GM18520 (cell line): ENCODE data around the gene KCNQ1.

Experiments used
- ATAC-seq: cut with Tn5 transposase; IDR thresholded peaks from one replicate; pipeline ENCODE4 v1.9.1; 2021; ENCODE audit not compliant: unreplicated experiment

Gene KCNQ1

DNA sequence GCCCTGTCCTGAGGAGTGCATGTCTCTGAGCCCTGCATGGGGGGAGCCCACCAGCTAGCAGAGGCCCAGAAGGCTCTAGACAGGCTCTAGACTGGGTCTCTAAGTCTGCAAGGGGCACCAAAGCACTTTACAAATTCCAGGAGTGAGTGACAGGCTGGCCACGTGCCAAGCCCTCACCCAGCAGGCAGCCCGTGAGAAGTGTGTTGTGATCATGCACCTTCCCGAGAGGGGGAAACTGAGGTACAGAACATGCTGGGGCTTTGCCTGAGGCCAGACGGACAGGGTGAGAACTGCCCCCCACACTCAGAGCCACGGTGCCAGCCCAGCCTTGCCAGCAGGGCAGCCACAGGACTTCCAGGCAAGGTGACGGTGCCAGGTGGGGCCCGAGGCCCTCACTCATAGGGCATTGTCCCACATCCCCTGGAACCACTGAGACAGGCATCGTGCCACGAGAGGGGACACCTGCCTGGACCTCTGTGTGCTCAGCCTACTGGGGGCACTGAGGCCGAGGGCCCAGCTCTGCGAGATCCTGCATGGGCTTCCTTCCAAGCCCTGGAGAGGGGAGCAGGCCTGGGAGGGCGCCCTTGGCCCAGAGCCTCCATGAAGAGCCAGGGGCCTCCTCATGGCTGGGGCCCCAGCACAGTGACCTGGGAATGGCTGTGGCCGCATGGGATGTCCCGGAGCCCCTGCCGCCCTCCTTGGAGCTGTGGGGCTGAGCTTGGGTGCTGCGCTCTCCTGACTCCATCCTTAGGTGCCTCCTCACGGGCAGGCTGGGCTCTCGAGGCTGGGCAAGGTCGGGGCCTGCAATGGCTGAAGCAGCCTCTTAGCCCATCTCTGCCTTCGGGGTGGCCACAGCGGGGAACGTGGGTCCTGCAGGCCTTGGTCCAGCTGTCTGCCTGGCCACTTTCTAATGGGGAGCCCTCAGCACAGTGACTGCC lies 133.5 kb downstream of the KCNQ1 start:
- no peak for ATAC-seq

DNA sequence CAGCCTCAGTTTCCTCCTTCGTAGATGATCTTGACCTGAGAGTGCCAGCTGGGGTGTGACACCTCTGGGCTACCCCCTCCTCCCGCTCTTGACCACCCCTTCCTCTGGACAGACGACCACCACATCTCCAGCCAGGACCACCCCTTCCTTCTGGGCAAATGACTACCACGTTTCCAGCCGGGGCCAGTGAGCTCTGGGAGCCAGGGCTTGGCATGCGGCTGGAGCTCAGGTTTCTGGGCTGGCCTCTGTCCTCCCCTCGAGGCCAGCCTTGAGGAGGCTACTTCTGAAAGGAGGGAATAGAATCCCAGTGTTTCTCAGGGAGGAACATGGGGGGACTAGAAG lies 134.1 kb downstream of the KCNQ1 start:
- no peak for ATAC-seq

DNA sequence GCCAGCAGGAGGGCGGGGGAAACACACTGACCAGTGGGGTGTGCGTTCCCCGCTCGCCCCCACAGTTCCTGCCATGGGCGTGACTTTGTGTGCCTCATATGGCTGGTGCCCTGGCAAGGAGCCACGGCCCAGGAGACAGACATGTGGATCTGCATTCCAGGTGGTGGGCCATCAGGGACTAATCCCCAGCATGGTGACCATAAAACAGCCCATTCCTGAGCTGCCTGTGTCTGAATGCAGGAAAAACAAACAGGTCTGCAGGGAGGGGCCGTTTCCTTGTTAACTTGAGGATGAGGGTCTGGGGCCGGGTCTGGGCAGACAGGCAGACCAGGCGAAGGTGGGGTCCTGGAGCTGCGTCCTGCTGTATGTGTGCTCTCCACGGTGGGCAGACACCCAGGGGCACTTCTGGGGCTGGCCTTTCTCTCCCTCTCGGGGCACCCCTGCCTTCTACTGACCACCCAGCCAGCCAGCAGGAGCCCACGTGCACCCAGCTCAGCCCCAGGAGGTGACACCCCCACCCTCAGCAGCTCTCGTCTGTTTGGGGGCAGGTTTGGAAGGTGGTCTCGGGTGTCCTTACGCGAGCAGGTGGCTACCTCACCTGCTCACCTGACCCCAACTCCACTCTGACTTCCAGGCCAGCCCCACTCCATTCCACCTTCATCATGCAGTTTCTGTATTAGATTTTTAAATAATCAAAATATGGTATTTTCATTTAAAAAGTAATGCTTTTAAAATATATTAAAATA lies 134.7 kb downstream of the KCNQ1 start:
- ATAC-seq = no peak

DNA sequence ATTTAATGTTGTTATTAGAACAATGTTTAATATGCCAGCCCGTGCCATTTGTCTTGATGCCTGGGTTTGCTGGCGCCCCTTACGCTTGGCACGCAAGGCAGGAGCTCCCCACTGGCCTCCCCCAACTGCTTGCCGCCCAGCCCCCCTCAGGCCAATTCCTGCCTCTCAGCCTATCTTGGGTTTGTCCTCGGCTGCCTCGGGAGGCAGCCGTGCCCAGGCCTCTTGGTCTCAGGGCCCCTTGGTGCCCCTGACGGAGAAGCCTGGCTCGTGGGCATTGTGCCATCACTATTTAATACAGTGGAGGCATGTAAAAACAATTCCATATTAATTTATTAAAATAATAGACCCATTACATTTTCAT lies 135.2 kb downstream of the KCNQ1 start:
- ATAC-seq = no peak

DNA sequence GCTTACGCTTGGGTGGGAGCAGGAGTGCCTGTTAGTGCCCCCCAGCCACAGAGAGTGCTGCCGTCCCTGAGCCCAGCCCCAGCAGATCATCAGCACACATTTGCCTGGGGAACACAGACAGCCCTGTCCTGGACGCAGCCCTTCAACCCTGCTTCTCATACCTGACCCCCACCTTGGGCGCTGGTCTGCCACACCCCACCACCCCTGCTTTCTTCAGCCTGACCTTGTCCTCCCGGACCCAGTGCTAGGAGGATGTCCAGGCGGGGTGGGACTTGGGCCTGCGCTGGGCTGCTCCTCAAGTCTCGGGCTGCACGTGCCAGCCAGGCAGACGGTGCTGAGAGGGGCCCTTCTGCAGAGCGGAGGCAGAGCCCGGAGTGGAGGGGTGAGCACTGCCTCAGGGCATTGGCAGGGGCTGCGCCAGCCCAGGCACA lies 135.8 kb downstream of the KCNQ1 start:
- ATAC-seq = no peak

DNA sequence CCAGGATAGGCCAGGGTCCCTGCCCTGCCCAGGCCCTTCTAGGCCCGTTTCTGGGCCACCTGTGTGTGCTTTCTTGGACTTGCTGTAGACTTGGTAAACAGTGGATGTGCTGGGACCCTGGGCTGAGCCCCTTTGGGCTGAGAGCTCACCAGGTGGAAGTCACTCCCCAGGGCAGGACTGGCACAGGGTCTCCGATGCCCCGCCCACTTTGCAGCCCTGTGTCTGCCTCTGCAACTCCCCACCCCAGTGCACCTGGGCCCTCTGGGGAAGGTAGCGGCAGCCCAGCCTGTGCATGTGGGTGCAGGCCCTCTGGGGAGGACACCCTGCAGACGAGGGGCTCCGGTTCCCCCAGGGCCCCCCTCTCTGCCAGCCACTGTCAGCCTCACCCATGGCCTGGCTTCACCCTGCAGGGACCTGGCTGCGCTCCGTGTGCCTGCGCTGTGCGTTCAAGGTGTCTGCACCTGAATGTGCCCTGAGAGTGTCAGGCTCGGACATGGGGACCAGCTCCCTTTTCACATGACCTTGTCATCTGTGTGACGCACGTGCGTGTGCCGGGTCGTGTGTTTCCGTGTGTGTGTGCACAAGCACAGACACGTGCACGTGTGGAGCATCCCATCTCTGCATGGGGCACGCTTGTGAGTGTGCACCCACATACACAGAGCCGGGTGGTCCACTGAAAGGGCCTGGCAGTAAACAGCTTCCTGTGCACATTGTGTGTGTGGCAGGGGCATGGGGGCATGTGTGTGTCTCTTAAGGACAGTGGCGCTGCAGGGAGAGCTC lies 136.5 kb downstream of the KCNQ1 start:
- ATAC-seq = no peak

DNA sequence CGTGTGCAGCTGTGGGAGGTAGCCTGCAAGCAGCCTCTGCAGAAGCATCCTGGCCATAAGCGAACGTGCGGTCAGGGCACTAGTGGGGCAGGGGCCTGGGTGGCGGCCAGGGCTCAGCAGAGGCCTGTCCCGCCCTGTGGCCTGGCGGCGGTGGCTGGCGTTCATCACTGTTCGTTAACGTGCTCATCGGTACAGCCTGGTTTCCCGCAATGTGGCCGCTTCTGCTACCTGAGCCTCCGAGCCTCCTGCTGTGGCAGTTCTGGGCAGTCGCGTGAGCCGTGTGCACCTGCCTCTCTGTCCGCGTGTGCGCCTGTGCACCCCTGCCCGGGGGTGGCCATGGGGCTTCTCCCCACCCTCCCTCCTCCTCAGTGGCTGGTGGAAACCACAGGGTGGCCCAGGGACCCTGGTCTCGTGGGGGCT lies 137.1 kb downstream of the KCNQ1 start:
- ATAC-seq = no peak

DNA sequence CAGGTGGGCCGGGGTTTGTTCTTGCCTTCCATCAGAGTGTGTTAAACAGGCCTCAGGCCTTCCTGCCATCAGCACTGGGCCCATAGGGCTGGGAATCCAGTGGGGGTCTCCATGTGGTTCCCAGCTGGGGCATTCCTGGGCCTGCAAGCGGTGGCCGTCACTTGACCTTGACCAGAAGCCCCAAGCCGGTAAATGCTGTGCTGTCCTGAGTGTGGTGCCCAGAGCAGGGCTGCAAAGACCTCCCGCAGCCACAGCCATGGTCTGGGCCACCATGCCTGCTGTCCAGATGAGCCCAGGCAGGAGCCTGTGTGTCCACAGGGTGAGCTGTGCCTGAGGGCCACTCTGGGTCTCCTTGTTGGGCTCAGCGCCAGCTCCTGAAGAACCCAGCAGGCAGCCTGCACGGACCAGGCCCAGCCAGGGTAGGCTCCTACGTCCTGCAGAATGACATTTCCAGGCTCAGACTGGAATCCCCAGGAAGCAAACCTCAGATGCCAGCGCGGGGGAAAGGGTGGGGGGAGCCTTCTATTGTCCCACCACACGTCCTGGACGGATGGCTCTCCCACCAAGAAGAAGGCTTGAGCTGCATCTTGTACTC lies 137.6 kb downstream of the KCNQ1 start:
- no peak for ATAC-seq

DNA sequence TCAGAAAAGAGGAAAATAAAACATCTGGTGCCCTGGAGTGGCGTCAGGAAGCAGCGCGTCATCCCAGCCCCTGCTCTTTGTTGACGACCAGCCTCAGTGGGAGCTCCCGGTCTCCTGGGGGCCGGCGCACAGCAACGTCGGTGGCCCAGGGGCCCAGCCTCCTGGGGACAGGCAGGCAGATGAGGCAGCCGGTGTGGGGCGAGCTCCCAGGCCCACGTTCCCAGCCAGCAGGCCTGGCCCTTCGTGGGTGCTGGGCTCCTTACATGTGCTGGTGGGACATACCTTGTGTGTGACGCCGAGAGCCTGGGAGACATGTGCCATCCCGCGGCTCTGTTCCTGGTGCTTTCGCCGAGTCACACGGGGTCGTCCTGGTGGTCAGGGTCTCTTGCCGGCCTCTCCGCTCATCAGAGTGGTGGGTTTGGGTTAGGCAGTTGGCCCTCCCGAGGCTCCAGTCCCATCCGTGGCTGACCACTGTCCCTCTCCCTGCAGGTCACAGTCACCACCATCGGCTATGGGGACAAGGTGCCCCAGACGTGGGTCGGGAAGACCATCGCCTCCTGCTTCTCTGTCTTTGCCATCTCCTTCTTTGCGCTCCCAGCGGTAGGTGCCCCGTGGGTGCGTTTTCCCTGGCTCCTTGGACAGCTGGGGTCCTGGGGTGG lies 138.3 kb downstream of the KCNQ1 start:
- ATAC-seq = no peak

DNA sequence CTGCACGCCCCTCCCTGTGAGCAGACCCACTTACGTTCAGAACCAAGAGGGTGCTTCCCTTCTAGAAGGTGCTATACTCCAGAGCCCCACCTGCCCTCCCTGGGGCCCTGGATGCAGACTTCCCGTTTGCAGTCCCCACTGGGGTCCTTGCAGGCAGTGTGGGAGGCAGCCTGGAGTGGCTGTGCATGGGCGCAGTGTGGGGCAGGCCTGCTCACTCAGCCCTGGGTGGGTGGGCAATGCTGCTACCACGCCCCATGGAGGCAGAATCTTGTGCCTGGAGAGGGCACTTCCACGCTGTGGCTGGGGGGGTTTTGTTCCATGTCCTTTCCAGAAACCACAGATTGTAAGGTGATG lies 138.8 kb downstream of the KCNQ1 start:
- no peak for ATAC-seq

DNA sequence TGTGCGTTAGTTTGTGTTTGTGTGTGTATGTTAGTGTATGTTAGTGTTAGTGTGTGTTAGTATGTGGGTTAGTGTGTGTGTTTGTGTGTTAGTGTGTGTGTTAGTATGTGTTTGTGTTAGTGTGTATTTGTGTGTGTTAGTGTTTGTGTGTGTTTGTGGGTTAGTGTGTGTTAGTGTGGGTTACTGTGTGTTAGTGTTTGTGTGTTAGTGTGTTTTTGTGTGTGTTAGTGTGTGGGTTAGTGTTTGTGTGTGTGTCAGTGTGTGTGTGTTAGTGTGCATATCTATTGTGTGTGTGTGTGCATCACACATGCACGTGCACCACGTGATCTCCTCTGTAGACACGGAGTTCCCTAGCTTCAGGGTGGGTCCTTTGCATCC lies 139.6 kb downstream of the KCNQ1 start:
- ATAC-seq = no peak

DNA sequence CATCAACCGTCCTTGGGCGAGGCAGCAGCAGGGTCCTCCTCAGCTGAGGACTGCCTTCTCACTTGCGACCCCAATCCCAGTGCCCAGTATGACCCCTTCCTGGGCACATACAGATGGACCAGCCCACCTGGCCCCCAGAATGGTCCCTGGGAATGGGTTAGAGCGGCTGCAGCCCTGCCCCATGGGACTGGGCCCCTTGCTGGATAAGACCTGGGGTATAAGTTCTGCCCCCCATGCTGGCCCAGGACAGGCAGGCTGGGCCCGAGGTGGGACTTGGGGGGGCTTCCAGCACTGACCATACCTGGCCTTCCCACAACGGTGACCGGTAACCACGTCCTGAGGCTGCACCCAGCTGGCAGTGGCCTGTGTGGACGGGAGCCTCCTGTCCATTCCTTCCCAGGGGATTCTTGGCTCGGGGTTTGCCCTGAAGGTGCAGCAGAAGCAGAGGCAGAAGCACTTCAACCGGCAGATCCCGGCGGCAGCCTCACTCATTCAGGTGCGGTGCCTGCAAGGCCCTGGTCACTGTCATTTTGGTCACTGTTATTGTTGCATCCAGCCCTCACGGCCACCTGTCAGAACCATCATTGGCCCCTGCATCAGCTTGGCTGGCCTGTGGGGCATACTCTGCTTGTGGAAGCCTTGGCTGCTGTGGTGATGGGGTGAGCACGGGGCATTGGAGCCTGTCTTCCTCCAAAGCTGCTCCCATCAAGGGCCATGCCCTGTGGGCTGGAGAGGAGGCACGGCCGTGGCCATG lies 140.2 kb downstream of the KCNQ1 start:
- no peak for ATAC-seq

DNA sequence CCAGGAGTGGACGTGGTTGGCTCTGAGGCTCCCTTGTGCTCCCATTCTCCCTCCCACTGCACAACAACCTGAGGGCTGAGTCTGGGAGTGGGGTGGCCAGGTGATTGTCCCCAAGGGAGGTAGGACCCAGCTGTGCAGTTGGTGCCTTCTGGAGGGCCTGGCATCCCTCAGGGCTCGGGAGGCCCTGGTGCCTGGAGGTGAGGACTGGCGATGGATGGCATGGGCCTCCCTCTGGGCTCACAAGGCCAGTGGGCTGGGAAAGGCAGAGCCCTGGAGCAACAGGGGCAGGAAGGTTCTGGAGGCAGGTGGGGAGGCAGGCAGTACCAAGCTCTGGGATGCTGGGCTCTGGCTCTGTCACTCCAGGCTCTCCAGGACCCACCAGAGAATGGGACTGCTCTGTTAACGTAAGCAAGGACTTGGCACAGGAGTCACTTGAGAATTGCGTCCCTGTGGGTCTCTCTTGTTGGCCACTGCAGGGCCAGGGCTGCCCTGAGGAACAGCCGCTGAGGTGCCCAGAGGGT lies 140.8 kb downstream of the KCNQ1 start:
- no peak for ATAC-seq

DNA sequence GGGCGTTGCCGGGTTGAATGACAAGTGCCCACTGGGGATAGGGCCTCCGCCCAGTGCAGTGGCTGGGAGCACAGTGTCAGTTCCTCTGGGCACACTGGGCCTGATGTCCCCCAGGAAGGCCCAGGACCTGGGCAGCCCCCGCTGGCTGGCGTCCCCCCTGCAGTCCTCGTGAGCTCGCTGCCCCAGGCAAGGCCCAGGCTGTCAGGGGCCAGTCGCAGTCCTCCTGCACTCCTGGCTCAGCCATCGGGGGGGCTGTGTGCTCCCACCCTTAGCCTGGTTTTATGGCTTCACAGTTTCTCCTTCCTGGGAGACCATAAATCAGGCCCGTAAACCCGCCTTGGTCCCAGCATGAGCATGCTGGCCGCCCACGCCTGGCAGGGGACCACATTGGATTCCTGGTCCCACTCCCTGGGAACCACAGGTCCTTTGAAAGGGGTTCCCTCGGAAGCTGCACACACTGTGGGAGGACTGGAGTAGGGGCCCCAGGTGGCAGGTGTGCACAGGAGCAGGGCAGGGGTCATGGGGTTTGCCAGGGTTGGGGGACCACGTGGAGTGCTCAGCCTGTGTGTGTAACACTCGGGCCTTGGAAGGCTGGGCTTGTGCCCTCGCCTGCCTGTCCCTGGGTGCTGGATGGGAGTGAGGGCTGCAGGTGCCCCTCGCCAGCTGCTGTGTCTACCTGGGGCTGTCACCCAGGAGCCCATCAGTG lies 141.4 kb downstream of the KCNQ1 start:
- no peak for ATAC-seq

DNA sequence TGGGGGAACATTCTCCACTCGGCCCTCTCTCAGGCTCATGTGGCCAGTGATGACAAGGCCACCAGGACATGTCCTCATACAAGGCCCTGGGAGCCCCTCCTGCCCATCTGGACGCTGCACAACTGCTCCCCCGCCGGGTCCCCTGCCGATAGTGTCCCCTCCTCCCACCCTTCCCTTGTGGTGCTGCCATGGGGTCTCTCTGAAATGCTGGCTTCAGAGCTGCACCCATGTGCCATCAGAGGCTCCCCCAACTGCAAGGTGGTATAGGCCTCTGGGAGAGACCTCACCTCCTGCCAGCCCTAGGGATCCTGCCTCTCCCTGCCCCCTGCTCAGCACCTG lies 142.0 kb downstream of the KCNQ1 start:
- no peak for ATAC-seq

DNA sequence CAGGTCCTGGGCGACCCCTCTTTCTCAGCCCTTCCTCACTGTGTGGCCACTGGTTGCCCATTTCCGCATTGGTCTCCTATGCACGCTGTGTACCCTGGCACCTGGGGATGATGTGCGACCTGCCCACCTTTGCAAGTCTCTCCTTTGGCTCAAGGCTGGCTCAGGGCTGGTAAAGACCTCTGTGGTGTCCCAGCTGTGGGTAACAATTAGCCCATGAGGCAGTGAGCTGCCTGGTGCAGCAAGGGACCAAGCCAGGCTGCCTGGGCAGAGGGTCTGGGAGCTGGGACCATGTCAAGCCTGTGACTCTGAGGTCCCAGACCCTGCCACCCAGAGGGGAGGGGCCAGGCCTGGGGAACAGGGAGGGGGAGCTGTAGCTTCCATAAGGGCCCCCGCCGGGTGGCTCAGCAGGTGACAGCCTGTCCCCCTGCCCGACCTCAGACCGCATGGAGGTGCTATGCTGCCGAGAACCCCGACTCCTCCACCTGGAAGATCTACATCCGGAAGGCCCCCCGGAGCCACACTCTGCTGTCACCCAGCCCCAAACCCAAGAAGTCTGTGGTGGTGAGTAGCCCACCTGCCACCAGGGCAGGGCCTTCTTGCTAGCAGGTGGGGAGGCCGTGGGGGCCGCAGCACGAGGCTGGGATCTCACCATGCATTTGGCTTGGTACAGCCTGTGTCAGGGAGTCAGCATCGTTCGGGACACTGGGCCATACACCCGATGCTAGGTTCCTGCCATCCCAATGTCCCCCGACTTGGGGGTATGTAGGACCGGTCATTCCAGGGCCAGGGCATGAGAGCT lies 142.5 kb downstream of the KCNQ1 start:
- no peak for ATAC-seq

DNA sequence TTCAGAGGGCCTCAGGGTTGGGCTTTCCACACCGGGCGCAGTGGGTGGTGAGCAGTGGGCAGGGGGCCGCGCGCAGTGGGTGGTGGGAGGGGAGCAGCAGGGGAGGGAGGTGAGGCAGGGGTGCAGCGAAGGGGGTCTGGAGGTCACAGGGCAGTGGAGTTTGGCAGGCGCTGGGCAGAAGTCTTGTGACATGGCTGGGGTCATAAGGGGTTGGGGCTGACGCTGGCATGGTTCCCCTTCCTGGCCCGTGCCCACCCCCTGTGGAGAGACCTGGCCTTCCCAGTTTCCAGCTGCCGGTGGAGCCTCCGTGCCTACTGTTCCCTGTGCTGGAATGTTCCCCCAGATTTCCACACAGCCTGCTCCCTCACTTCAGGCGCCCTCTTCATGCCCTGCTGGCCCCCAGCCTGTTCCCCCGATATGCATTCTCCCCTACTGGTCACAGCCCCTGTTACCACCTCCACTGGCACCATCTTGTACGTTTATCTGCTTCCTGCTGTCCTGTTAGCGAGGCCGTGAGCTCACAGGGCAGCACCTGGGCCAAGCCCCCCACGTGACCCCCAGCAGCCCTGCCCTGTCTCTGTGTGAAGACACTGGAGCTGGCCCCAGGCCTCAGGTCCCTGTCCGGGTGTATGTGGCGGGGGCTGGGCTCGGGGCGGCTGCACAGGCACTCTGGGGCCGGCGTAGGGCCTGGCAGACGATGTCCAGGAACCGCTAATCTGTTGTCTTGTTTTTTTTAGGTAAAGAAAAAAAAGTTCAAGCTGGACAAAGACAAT lies 143.4 kb downstream of the KCNQ1 start:
- no peak for ATAC-seq
